Neural cell (in vitro differentiated cells): Measurements from ENCODE around the gene NLRX1.

ENCODE experiments used
- CTCF ChIP-seq: fragments of 450-650 bp; IDR thresholded peaks from 2 replicates; pipeline ENCODE4 v1.5.1; 2014; ENCODE audit warnings: antibody characterized with exemption, mild to moderate bottlenecking, moderate library complexity; ENCODE audit not compliant: poor library complexity, severe bottlenecking
- EZH2 ChIP-seq: fragments of 200-600, 300-800 bp; shearing (Covaris generic), sonication (generic); IDR thresholded peaks from 2 replicates; pipeline ENCODE4 v1.6.1; 2014; ENCODE audit warnings: antibody characterized with exemption, low read length, borderline replicate concordance, mild to moderate bottlenecking; ENCODE audit not compliant: insufficient read depth, poor library complexity, severe bottlenecking
- MXI1 ChIP-seq: fragments of 450-650 bp; conservative IDR thresholded peaks from 2 replicates; pipeline ENCODE4 v1.6.1; 2014; ENCODE audit warnings: antibody characterized with exemption, mild to moderate bottlenecking; ENCODE audit not compliant: poor library complexity, severe bottlenecking
- POLR2AphosphoS5 ChIP-seq: IDR thresholded peaks from 2 replicates; pipeline ENCODE4 v1.6.1; 2012
- SMC3 ChIP-seq: fragments of 450-650 bp; conservative IDR thresholded peaks from 2 replicates; pipeline ENCODE4 v1.6.1; 2014; ENCODE audit warnings: antibody characterized with exemption, mild to moderate bottlenecking, moderate library complexity; ENCODE audit not compliant: poor library complexity

GRCh38 chr11:119149786-119150275 lies 18.7 kb upstream of the NLRX1 start:
- TF ChIP-seq MXI1 (no peak), CTCF (no peak), SMC3 (no peak), EZH2 (no peak), POLR2AphosphoS5 (no peak)
